HEK293T (cell line): ENCODE measurements around the gene LRRTM4.

Source experiments
- ARNT ChIP-seq: fragments of 450-650 bp; IDR thresholded peaks from 2 replicates; pipeline ENCODE4 v1.6.1; 2017; ENCODE audit warnings: mild to moderate bottlenecking
- CTBP1 ChIP-seq: fragments of 450-650 bp; IDR thresholded peaks from 2 replicates; pipeline ENCODE4 v1.6.1; 2016; ENCODE audit warnings: borderline replicate concordance
- FOXK2 ChIP-seq: fragments of 450-650 bp; IDR thresholded peaks from 2 replicates; pipeline ENCODE4 v1.6.1; 2016; ENCODE audit warnings: mild to moderate bottlenecking
- LEF1 ChIP-seq: fragments of 450-650 bp; IDR thresholded peaks from 2 replicates; pipeline ENCODE4 v1.6.1; 2017; ENCODE audit warnings: mild to moderate bottlenecking, borderline replicate concordance
- SP1 ChIP-seq: fragments of 450-650 bp; IDR thresholded peaks from 2 replicates; pipeline ENCODE4 v1.6.1; 2017
- SUZ12 ChIP-seq: fragments of 450-650 bp; IDR thresholded peaks from 2 replicates; pipeline ENCODE4 v1.6.1; 2016; ENCODE audit warnings: mild to moderate bottlenecking
- TARDBP ChIP-seq: fragments of 450-650 bp; IDR thresholded peaks from 2 replicates; pipeline ENCODE4 v1.6.1; 2016

DNA sequence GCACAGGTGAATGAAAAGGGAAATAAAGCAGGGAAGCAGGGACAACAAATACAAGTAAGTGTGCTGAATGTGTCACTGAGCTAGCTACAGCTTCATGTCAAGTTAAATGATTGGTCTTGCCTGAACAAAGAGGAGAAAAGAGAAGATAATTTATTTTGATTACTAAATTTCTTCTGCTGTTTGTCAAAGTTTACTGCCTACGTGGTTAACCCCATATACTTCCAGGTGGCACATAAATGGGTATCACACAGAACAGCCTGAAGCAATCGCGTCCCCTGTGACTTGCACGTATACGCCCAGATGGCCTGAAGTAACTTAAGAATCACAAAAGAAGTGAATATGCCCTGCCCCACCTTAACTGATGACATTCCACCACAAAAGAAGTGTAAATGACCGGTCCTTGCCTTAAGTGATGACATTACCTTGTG, 434.2 kb downstream of the LRRTM4 start:
- TF ChIP-seq SUZ12 (no peak), LEF1 (no peak), ARNT (no peak), SP1 (no peak), FOXK2 (no peak), TARDBP (no peak), CTBP1 (no peak)
